Measurements from ENCODE around the gene AGBL1.
"Not testable (repeated sequence)": the region's sequence is repeated elsewhere in the genome, so short reads cannot be mapped to it uniquely, and the experiment has no call there.

AGBL1 gene

DNA sequence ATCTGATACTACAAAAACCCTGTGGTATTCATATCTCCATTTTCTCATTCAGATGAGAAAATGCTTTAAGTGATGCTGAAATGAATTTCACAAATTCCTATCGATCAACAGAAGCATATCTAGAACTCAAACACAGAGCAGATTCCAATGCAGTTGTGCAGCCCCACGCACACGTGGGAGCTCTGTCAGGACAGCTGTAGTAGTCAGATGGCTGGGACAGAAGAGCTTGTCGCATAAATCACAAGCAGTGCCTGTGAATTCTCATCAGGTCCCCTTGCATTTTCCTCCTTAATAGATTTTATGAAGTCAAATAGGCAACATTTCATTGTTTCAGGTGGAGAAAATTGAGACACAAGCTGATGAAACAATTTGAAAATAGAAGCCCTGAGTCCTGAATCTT, 792.3 kb downstream of the AGBL1 start:
- no peak for DNase-seq (ENCODE audit: low spot score)

DNA sequence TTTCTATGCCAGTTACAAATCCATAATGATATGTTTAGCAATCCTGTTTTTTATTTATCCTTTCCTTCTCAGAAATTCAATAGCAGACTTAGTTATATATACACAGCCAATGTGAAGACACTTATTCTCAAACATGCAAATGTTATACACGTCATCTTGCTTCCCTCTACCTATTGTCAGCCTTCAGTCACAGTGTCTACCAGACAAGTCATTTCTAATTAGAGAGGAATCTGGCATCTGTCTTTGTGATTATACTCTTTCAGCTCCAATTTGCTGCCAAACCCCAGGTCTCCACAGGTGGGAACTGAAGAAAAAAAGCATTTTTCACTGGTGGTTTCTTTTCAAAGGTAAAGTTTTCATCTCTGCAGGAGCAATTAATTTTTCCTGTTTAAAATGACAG, 793.1 kb downstream of the AGBL1 start:
- no peak for DNase-seq (ENCODE audit: low spot score)

DNA sequence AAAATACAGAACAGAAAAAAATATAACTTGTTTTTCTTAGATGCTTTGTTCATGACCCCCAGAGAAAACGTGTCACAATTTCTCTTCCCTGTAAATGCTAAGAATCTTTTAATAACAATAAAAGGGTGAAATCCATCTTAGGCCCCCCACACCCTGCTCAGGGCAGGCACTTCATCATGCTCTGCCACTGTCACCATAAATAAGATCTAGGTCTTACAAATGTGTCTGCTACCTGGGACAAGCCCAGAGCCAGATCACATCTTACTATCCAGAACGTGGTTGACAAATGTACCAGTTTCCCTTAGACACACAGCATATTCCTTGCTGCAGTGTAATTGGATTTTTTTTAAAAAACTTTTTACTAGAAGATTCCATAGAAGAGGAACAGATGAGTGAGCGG, 795.4 kb downstream of the AGBL1 start:
- no peak for DNase-seq (ENCODE audit: low spot score)

DNA sequence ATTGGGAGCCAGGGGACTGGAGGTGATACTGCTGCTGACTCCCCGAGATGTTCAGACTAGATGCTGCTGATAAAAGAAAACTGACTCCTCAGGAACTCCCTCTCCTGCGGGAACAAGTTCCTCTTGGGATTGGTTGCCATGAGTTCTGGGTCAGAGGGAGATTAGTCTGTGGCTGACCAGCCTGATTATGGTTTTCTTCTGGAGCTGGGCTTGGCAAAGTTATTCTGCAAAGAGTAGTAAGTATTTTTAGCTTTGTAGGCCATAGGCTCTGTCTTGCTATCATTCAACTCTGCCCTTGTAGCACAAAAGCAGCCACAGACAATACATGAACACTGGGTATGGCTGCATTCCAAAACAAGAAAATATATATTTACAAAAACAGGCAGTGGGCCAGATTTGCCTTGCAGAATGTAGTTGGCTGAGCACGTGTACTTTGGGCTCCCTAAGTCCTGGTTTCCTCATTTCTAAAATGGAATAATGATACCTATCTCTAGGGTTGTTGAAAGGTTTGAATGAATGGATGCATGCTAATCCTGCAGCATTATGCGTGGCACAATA, 796.8 kb downstream of the AGBL1 start:
- DNase-seq (ENCODE audit: low spot score), result no peak

DNA sequence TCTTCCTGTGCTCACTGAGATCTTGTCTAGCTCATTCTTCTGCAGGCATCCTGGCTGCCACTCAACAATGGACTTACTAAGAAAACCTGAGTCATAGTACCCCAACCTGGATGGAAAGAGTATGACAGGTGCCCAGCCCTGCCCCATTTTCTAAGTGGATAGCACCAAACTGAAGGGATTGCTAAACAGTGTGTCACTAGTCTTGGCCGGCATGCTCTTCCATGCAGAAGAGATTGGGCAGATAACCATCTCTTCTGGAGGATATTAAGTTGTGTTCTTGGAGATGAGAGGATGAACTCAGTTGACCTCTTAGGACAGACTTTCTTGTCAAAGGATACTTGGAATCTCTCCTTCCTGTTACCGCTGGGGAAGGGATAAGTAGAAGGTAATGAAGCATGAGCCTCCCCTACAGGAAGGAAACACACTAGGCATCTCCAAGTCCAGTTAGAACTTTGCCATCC, 797.5 kb downstream of the AGBL1 start:
- no peak for DNase-seq (ENCODE audit: low spot score)

DNA sequence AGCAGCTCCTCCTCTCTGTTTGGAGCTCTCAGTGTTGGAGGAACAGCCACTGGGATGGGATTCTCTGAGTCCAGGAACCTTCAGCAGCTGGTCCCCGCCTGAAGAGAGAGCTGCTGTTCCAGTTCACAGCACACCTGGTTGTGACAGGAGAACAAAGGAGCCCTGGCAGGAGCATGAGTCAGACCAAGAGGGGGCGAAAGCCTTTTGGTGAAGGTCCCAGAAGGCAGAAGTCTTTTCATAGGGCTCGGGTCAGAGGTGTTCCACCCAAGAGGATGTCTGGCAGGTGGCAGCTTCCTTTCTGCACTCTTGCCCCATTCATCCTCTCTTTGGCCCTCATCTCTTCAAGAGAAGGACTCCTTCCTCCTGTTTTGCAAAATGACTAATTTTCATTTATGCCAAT, 799.2 kb downstream of the AGBL1 start:
- not testable (repeated sequence) for DNase-seq (ENCODE audit: low spot score)

DNA sequence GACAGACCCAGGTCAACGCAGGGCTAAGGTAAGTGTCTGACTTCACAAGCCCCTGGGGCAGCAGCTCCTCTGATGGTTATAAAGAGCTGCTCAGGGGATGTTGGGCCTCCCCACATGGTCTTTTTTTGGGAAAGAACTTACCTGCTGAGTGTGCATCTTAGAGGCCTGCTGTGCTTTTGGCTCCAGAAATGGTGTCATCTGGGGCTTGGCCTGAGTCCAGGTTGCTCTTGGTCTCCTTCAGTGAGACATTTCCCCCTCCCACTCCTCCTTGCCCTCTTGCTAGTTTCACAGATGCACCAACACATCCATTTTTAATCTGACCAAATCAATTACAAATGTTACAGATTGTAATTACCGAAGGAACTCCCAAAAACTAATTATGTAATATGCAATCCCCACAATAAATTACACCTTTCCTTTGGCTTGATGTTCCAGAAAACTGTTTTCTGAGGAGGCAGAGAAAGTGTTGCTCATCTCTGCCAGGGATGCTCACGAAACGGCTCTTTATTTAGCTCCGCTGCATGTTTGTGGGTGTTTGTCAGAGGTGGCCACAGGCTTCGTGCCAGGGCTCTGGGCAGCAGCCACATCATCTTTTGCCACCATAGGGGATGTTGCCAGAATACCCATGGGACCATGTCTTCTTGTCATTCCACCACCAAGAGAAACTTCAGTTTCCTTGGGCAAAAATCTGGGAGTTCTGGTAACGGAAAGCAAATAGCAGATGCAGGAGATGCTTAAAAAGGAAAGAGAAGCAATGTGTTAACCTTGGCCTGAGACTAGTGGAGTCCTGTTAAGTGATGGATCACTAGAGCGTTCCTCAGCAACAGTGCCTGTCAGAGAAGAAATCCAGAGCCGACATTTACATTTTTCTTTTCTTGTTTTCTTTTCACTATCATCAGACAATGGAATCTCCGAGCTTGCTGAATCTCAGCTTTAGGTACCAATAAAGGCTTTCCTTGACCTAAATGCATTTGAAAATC, 799.9 kb downstream of the AGBL1 start:
- DNase-seq (ENCODE audit: low spot score), result no peak

DNA sequence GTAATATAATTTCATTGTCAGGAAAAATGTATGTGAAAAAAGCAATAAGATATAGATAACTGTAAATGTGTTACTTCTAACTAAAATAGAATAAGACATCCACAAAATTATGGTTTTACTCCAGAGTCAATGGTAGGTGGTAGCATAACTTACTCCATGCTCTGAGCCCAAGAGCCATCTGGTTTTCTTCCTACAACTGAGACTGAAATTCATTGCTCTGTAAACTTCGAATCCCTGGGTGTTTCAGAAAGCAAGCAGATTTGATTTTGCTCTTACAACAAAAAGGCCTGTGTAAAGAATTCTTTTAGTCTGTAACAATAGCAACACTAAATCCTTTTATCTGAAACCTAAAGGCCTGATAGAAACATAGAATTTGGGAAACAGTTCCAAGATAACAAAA, 805.9 kb downstream of the AGBL1 start:
- DNase-seq (ENCODE audit: low spot score), result no peak

DNA sequence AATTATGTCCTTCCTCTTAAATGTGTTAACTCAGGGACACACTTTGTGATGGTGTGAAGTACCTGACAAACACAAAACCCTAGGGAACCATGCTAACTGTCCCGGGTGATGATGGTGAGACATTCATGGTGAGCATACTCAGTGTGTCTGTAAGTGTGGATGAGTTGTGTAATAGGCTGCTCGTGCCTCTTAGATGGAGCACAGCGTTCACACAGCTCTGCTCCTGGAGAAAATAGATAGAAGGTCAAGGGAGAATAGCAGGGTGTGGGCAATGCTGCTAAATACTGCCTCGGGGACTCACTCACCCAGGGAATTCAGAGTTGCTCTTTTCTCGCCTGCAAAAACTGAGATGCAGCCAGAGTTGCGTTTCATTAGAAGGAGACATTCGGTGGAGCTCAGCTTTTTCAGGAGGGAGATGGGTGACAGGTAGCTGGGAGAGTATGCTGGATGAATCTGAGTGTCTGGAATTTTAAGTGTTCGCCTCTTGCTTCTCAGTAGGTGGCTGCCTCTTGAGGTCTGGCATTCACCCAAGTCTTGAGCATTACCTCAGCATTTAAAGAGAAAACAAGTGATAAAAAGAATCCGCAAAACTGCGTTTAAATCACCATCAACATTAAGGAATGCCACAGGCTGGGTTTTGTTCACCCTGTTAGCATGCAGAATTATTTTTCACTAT, 813.2 kb downstream of the AGBL1 start:
- no peak for DNase-seq (ENCODE audit: low spot score)

DNA sequence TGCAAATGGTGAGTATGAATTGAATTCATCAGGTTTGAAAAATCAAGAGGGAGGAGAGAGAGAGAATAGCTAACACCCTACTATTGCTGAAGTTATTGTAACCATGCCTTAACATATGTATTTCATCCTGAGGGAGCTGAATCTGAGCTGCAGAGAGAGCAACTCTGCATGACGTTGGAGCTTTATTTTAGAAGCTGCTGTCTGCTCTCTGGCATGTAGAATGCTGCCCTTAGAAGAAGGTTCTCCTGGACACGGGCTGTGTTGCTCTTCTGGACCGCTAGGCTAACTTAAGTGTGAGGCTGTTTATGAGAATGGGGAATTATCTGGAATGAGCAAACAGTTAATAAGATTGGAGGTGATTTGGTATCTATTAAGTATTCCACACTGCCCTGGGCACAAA, 814.6 kb downstream of the AGBL1 start:
- DNase-seq (ENCODE audit: low spot score), result no peak

DNA sequence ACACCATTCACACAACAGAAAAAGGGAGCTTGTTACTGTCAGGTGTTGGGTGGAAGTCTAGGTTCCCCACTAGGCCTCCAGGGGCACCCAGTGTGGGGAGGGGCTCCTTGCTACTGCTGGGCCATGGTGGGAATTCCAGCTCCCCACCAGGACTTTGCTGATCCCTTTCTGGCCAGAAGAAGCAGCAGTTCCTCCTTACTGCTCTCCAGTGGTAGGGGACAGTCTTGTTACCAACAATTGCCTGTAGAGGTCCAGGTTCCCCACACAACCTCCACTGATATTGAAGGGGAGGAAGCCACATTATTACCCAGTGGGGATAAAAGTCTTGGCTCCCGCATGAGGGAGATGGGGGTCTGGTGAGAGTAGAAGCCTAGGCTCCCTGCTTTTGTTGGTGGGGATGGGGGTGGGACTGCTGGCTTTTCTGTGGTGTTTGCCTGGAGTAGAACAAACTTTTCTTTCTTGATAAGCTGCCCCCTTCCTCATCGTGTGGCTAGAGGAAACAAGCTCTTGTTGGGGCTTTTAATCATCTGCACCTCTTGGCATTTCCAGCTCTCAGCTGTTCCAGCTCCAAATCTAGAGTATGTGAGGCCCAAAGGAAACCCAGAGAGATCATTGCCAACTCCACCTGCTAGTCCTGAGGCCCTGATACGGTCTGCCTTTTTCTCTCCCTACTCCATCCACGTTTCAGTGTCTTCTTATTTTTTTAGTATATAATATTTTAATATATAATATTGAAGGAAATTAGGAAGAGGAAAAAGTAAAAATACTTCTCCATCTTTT, 824.2 kb downstream of the AGBL1 start:
- DNase-seq (ENCODE audit: low spot score), result no peak

DNA sequence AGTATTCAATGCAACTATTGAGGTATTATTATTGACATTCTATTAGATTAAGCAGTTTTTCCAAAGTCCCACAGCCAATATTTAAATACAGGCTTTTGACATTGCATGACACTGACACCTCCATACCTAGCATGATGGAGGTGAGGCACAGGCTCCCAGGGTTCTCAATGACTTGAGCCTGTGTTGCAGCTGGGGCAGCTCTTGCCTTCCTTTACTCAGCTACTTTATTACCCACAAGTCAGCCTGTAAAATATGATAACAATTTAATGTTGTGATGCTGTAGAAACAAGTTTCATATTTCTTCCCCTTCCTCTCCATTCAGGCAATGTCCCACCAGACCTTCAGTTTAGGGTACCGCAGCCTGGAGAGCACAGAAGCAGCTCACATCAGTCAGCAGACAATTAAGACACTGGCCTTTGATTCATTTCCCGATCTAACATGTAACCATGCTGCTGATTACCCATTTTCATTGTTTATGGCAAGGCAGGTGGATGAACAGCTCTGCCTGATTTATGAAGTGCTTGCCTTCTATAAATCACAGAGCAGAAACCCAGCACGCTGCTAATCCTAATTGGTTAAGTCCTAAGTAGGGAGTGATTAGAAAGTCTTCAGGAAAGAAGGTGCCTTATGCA, 826.1 kb downstream of the AGBL1 start:
- DNase-seq (ENCODE audit: low spot score), result no peak

DNA sequence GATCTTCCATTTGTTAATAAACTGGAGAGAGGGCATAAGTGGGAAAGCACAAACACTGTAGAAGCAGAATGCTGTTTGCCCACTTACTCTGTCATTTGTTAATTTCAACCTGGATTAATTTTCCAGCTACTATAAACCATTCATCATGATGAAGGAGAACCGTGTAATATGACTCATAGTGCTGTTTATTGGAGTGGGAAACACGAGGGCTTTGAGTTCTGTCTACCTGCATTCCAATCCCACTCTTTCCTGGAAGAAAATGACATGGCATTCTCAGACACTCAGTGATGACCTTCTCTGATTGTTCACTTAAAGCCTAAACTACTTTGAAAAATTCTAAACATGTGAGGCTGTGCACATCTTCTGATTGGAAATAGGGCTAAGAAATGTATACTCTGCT, 826.7 kb downstream of the AGBL1 start:
- no peak for DNase-seq (ENCODE audit: low spot score)

DNA sequence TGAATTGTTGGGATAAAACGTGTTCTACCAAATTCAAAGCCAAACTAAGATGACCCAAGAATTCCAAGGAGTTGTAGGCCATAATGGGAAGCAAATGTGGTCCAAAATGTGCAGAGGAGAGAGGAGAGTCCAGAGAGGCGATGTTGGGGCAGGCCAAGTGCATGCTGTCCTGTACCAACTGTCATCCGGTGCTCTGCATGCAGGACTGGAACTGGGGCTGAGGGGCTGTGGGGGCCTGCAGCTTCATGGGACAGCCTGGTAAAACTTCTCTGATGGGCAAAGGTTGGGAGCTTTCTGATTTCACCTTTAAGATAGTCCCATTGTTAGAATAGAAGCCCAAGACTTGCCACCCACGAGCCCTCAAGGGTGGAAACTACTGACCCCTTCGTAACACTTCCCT, 831.4 kb downstream of the AGBL1 start:
- DNase-seq (ENCODE audit: low spot score), result no peak

DNA sequence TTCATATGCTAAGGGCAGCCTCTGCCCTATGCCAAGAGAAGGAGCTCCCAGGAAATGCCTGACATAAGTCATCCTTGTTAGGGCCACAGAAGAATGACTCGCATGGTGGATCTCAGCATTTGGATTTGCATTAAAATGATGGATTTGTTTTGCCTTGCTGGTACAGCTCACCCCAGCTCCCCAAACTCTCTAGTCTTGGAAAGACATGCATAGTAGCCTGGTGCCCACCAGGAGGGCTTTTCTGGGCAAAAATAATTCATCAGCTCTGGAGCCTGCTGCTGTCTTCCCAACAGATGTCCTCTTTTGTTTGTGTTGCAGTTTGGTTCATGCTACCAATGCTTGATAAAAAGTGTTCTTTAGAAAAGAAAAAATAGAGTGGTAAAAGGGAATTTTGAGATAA, 833.0 kb downstream of the AGBL1 start:
- DNase-seq (ENCODE audit: low spot score), result no peak

DNA sequence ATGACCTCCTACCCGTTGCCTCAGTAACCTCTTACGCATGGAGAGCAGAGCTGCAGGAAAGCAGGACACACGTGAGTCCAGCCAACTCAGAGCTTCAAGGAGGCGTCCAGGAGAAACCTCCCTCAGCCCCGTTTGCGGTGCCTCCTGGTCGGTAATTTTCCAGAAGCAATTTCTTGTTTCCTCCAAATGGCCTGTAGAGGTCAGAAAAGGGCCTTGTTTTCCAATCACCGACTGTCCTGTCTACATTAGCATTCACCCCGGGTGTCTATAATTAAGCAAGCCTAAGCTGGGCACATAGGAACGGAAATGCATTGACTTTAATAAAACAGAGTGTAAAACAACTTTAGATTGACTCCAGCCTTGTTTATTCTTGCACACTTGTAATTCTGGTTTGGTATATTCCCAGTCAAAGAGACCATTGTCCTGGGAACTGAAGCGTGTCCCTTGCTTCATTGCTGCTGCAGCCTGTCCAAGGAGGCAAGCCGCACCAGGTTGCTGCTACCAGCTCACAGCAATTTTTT, 836.2 kb downstream of the AGBL1 start:
- DNase-seq (ENCODE audit: low spot score), result peak; percentile 7

DNA sequence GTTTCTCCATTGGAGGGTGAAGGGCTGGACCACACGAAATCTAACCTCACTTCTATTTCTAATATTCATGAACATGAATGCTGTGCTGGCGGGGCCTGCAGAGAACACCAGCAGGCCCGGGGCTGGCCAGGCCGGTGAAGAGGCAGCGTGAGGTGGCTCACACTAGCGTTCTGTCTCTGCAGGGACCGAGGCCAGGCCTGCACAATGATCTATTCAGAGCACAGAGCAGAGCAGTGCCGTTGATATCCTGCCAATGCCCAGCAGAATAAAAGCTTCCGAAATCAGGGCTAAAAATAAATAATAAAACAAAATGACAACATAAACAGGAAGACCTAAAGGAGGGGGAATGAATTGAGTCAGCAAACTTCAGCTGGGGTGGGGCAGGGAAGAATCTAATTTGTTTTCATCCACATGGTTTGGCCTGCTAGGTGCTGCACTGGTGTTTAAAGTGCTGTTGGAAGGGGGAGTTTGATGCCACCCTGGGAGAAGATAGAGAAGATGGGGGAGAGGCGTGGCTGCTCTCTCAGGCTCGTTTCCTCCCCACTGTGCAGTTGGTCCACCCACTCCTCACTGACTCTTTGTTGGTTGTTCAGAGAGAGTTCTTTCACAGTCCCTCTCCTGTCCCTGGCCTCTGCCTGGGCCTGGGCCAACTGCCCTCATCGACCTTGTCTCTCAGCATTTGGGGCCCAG, 837.1 kb downstream of the AGBL1 start:
- no peak for DNase-seq (ENCODE audit: low spot score)

DNA sequence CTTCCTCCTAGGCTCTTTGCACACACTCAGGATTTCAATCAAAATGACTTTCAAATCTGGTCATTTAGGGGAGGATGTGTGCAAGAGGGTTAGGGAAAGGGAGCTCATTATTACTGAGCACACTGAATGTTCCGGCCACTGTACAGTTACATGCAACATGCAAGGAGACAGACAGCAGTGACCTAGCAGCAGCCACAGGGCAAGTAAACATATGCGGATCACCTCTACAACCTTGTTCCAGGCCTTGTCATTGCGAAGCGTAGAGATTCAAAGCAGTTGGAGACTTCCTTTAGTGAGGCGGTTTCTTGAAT, 837.6 kb downstream of the AGBL1 start:
- DNase-seq (ENCODE audit: low spot score), result no peak

DNA sequence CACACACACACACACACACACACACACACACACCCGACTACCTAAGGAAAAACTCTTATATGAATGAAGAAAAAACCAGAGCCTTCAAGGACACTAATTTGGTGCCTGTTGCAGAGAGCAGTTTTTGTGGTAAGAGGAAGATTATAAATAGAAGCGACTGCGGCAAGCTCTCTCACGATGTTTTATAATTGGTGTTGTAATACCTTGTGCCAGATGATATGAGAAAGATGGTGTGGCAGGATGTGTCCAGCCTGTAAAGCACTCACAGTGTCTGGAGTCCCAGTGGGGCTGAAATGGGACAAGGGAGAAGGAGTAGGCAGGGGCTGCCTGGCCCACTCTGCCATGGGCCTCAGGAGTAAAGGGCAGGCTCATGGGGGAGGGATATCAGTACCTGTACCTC, 839.9 kb downstream of the AGBL1 start:
- DNase-seq (ENCODE audit: low spot score), result no peak

DNA sequence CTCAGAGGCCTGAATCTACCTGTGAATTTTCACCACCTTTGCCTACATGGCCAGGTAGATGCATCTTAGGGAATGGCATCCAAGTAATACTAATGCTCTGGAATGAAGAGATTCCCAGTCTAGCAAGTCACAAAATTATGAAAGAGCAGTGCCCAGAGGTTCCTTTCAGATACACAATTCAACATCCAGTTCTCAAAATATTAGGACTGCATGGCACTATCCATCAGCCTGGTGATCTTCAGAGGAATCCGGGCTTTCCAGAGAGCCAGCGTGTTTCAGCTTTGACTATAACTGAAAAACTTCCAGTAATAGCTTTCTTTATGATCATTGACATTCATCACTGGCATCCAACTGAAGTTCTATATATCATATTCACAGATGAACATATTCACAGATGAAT, 849.8 kb downstream of the AGBL1 start:
- DNase-seq (ENCODE audit: low spot score), result no peak

DNA sequence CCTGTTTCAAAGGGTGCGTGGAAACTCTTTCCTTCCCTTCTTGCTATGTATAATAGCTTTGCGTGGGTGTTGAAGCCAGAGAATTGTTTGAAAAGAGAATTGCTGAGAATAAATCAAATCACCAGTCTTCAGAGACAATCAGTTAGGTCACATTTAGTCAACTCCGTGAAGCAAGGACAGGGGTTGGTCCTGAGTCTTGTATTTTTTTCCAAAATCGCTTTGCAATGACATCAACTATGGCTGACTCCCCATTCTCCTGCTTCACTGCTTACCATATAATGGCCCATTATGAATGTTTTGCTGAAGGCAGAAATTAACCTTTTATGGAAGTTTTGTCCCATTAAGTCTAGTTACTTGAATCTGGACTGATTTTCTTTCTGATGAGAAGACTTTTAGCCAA, 852.8 kb downstream of the AGBL1 start:
- DNase-seq (ENCODE audit: low spot score), result no peak
